ENCODE measurements around the gene SGIP1.

DNA sequence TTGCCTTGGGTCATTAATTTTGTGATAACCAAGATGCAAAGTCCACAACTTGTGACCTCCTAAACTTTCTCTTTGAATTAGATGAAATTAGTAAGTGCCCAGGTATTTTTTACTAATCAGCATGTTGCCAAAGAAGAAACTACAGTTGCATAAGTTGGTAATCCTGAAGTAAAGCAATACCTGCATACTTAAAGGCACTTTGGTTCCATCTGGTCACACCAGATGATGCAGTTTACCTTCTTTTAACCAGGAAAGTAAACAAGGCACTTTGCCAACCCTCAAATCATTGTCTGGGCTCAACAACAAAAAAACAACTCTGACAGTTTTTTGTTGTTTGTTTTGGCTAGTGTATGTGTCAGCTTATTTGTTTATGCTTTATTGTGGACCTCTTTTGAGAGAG lies 162.8 kb downstream of the SGIP1 start:
- TF ChIP-seq EZH2 (IDR thresholded peaks at IDR 0.05; ENCODE audit: low read depth, unreplicated experiment), result no peak
- TF ChIP-seq CTCF (conservative IDR thresholded peaks at IDR 0.05; ENCODE audit: low read depth in 2 of 2), result no peak
- TF ChIP-seq, protein P1, sequence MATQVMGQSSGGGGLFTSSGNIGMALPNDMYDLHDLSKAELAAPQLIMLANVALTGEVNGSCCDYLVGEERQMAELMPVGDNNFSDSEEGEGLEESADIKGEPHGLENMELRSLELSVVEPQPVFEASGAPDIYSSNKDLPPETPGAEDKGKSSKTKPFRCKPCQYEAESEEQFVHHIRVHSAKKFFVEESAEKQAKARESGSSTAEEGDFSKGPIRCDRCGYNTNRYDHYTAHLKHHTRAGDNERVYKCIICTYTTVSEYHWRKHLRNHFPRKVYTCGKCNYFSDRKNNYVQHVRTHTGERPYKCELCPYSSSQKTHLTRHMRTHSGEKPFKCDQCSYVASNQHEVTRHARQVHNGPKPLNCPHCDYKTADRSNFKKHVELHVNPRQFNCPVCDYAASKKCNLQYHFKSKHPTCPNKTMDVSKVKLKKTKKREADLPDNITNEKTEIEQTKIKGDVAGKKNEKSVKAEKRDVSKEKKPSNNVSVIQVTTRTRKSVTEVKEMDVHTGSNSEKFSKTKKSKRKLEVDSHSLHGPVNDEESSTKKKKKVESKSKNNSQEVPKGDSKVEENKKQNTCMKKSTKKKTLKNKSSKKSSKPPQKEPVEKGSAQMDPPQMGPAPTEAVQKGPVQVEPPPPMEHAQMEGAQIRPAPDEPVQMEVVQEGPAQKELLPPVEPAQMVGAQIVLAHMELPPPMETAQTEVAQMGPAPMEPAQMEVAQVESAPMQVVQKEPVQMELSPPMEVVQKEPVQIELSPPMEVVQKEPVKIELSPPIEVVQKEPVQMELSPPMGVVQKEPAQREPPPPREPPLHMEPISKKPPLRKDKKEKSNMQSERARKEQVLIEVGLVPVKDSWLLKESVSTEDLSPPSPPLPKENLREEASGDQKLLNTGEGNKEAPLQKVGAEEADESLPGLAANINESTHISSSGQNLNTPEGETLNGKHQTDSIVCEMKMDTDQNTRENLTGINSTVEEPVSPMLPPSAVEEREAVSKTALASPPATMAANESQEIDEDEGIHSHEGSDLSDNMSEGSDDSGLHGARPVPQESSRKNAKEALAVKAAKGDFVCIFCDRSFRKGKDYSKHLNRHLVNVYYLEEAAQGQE (IDR thresholded peaks at IDR 0.05; ENCODE audit: unreplicated experiment), result no peak

Data from GM23338 (cell line).